Activated effector memory CD4-positive, alpha-beta T cell treated with Interleukin-2 at 50 U/mL for 16 hours (primary cell): ENCODE results near the gene AGBL2.
"Not testable (repeated sequence)": the region's sequence is repeated elsewhere in the genome, so short reads cannot be mapped to it uniquely, and the experiment has no call there.

Experiments used
- DNase-seq: peaks from one replicate; pipeline ENCODE4 v3.0.0-alpha.2; 2020

The AGBL2 gene, protein sequence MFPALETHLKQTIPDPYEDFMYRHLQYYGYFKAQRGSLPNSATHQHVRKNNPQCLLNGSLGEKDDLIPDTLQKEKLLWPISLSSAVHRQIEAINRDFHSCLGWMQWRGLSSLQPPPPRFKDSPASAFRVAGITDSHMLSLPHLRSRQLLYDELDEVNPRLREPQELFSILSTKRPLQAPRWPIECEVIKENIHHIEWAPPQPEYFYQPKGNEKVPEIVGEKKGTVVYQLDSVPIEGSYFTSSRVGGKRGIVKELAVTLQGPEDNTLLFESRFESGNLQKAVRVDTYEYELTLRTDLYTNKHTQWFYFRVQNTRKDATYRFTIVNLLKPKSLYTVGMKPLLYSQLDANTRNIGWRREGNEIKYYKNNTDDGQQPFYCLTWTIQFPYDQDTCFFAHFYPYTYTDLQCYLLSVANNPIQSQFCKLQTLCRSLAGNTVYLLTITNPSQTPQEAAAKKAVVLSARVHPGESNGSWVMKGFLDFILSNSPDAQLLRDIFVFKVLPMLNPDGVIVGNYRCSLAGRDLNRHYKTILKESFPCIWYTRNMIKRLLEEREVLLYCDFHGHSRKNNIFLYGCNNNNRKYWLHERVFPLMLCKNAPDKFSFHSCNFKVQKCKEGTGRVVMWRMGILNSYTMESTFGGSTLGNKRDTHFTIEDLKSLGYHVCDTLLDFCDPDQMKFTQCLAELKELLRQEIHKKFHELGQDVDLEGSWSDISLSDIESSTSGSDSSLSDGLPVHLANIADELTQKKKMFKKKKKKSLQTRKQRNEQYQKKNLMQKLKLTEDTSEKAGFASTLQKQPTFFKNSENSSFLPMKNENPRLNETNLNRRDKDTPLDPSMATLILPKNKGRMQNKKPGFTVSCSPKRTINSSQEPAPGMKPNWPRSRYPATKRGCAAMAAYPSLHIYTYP

DNA sequence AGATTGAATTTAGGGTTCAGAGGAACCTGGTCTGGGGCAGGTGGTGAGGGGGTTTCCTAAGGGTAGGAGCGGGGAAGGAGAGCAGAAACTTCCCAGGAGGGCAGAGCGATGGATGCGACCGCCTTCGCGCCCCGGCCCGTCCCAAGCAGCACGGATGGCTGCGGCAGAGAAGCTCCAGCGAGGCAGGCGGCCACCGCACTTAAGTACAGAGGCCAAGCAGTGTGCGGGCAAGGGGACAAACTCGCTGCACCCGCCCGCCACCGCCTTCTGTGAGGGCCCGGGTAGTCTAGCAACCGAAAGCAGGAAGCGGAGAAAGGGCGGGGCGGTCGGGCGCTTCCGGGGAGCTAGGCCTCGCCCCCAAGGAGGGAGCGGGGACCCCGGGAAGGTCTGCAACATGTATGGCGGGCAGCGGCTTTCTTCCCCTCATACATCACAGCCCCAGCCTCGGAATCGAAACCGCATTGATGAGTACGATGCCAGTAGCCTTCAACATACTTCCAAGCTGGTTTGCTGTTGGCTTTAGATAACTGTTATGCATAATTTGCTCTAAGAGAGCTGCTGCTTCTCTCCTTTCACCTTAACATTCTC, at the start of gene AGBL2:
Gene AGBL2, minus strand, starts transcription at position 288 of the 588 bp plus-strand sequence. CDS start 719 bp downstream, outside the sequence.
- DNase-seq: peak; percentile 74

DNA sequence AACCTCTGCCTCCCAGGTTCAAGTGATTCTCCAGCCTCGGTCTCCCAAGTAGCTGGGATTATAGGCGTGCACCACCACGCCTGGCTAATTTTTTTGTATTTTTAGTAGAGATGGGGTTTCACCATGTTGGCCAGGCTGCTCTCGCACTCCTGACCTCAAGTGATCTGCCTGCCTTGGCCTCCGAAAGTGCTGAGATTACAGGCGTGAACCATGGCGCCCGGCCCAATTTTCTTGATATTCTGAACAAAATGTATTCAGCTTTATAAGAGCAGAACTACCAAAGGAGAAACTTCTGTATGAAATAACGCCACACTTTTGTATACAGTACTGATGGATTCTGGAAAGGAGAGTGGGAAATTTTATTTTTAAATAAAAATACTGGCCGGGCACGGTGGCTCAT, 44.1 kb upstream of the AGBL2 start:
- not testable (repeated sequence) for DNase-seq

DNA sequence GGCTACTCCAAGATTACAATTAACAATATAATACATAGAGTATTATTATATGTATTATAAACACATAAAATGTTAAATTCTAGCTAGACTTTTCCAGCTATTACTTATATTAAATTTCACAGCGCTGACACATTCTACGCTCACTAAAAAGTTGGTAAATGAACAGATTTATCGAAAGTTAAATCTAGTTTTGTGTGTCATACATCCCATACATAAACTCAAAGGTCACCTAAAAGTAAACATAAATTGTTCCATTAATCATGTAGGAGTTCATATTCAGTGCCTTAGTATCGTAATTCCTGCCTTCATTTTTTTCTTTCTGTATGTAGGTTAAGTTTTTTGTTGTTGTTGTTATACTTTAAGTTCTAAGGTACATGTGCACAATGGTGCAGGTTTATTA, 41.0 kb upstream of the AGBL2 start:
- DNase-seq: no peak

DNA sequence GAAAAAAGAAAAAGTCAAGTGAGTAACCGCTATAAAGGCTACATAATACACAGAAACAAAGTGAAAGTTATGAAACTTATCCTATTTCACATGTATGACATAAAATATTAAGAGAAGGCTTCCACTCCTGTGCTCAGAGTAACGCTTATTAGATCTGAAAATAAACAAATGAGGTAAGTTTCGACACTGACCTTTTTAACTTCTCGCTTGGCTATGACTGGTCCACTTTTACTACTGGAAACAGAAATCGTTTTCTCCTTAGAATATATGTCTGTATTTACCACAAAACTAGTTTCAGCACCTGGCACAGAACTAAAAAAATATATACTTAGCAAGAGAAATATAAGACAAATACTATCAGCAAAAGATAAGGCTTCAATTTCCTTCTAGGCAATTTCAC, 35.6 kb upstream of the AGBL2 start:
- DNase-seq: no peak

DNA sequence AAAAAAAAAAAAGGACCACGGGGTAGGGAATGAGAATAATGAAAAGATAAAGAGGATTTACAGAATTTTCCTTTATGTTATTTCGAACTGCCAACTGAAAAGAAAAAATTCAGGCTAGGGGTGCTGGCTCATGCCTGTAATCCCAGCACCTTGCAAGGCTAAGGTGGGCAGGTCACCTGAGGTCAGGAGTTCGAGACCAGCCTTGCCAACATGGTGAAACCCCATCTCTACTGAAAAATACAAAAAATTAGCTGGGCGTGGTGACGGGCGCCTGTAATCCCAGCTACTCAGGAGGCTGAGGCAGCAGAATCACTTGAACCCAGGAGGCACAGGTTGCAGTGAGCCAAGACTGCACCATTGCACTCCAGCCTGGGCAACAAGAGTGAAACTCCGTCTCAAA, 27.3 kb upstream of the AGBL2 start:
- DNase-seq: not testable (repeated sequence)

GRCh38 chr11:47737817-47738216, 22.6 kb upstream of the AGBL2 start:
- DNase-seq: not testable (repeated sequence)

- DNase-seq: no peak
Observed at GRCh38 chr11:47732271-47732670, 17.1 kb upstream of the AGBL2 start.

DNA sequence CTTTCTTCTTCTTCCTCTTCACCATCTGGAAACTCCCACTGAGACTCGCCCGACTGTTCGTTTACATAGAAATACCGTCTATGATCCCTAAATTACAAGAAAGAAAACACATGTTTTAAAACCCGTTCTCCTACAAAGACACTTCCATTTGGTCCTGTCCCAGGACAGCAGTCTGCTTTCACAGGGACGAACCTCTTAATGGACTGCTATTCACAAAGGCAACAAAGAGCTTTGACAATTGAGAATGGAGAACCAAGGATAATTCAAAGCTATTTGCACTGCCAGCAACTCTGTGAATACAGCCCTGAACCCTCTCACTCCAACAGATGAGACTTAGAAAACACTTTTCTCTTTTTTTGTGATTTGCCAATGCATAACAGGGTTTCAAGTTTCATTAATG, 16.3 kb upstream of the AGBL2 start:
- no peak for DNase-seq

DNA sequence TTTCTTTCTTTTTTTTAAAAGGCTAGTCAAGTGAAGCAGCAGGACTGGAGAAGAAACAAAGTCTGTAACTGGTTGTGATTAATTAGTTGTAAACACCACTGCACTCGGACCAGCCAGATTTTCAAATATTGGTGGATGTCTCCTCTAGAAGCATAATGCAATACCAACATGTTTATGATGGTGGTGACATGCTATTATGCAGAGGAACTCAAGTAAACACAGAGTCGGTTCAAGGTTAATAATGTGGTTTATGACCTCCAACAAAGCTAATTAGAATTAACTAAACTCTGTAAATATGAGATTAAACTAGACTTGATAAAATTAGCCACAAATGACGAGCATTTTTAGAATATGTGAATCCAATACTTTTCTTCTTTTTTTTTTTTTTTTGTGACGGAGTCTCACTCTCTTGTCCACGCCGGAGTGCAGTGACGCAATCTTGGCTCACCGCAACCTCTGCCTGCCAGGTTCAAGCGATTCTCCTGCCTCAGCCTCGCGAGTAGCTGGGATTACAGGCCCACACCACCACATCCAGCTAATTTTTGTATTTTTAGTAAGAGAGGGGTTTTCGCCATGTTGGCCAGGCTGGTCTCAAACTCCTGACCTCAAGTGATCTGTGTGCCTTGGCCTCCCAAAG, 11.8 kb upstream of the AGBL2 start:
- no peak for DNase-seq

- DNase-seq: no peak
Observed at GRCh38 chr11:47726118-47726442, 10.9 kb upstream of the AGBL2 start.

DNA sequence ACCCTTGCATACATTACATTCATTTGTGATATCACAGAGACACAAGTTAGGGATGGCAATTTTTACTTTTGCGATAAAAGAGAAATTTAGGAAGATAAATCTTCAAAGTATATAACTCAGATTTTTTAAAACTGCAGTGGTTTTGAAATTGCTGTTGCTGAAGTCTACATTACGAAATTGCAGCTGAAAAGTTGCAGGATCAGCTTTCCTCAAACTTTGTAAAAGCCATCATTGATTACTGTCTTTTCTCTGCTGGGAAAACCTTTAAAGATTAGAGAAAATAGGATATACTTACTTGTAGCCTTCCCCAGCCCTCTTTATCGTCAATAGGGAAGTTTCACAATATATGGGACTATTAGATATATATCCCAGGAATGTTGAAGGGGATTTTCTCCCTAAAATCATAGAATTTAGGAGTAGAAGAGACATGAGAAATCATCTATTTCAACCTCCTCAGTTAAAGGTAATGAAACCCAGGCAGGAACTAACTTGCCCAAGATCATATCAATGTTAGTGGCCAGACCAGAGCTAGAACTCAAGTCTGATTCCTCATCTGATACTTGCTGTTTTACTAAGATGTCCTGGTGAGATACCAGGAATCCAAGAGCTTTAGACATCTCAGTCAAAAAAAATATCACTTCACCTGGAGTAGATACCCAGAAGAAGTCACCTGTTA, 10.4 kb upstream of the AGBL2 start:
- DNase-seq: no peak

GRCh38 chr11:47724041-47724729, 9.0 kb upstream of the AGBL2 start:
- no peak for DNase-seq

DNA sequence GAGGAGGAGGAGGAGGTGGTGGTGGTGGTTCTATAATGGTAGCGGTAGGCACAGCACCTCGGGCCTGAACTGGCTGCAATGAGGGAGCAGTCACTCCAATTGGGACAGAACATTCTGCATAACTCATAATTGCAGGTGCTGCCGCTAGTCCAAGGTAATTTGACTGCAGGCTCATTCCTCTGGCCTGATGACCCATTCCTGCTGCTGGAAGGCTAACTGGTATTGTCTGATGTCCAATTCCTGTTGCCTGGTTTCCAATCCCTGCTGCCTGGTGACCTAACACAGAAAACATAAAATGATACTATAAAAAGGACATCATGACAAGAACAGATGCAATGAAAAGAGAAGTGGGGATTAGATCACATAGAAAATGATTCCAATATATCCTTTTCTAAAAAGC, 7.9 kb upstream of the AGBL2 start:
- no peak for DNase-seq

GRCh38 chr11:47720651-47721050, 5.5 kb upstream of the AGBL2 start:
- no peak for DNase-seq

DNA sequence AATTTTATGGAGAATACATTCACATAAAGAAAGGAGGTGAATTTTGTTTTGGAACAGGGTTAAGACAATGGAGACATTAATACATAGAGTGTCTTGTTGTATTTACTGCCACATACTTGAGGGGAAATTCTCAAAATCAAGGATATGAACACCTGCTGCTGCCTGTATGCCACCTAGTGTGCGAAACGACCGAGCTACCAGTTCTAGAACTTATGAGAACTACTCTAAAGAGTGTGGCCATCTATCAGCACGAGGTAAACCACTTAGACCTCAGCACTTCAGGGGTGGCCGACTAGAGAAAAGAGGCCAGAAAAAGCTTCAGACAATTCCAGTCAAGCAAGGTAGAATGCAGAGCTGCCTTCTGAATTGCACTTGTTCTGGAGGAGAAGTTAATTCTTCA, 1.5 kb upstream of the AGBL2 start:
- DNase-seq: no peak

- DNase-seq: no peak
Observed at GRCh38 chr11:47714554-47715081, 551 bp downstream of the AGBL2 start.

- no peak for DNase-seq
Observed at GRCh38 chr11:47711816-47712215, 3.4 kb downstream of the AGBL2 start.

DNA sequence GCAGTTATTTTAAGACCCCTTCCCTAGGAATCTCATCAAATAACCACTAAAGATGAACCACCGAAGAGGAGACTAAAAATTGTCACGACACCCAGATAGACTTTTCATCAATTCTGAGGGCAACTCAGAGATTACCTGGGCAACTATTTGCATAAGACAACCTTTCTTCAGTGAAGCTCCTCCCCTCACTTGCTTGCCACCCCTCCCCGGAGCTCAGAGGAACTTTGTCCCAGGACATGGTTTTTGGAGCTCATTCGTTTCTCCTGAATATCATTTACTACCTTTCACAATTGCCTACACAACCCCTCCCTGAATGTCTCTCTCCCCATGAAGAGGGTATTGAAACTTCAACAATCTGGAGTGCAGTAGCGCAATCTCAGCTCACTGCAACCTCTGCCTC, 3.9 kb downstream of the AGBL2 start:
- no peak for DNase-seq

DNA sequence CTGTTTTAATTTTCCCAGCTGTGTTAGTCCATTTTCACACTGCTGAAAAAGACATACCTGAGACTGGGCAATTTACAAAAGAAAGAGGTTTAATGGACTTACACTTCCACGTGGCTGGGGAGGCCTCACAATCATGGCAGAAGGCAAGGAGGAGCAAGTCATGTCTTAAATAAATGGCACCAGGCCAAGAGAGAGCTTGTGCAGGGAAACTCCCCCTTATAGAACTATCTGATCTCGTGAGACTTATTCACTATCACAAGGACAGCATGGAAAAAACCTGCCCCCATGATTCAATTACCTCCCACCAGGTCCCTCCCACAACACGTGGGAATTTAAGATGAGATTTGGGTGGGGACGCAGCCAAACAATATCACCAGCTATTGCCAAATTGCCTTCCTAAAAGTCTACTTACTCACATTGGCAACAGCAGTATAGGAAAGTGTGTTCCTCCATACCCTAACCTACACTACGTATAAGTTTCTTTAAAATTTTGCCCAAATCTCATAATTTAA, 7.8 kb downstream of the AGBL2 start:
- not testable (repeated sequence) for DNase-seq

- DNase-seq: no peak
Observed at GRCh38 chr11:47705721-47706120, 9.4 kb downstream of the AGBL2 start.

DNA sequence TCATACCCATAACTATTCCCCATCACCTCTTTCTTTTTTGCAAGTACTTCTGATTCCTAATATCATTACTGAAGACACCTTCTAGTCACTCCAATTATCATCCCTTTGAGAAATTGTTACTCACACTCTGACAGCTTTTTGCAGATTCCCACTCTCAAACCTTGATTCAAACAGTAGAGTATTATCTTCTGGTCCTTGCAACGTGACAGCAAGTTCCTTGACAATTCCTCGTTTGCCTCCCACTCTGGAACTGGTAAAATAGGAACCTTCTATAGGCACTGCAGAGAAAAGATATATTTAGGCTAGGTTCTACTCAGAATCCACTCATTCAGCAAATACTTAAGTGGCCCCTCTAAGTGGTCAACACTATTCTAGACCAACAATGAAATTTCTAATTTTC, 23.2 kb downstream of the AGBL2 start:
- DNase-seq: no peak

DNA sequence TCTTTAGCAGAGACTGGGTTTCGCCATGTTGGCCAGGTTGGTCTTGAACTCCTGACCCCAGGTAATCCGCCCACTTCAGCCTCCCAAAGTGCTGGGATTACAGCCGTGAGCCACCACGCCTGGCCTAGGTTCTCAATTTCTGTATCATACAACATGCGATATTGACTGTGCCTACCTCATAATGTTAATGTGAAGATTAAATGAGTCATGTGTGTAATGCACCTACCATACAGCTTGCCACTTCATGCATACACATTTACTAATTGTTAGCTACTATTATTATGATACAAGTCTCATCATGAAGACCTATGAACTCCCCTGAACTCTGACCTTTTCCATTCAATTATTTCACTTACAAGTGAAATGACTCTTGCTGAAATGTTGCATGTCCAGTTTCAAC, 25.7 kb downstream of the AGBL2 start:
- no peak for DNase-seq
